ENCODE measurements around the gene HDAC1. TPM values are rescaled to one million over a fixed set of nuclear protein-coding genes. Genes with fewer than 3 reads are reported as not detected.

The HDAC1 gene
- total RNA-seq, 1 donor from 2014 or later, result 36.9 TPM

DNA sequence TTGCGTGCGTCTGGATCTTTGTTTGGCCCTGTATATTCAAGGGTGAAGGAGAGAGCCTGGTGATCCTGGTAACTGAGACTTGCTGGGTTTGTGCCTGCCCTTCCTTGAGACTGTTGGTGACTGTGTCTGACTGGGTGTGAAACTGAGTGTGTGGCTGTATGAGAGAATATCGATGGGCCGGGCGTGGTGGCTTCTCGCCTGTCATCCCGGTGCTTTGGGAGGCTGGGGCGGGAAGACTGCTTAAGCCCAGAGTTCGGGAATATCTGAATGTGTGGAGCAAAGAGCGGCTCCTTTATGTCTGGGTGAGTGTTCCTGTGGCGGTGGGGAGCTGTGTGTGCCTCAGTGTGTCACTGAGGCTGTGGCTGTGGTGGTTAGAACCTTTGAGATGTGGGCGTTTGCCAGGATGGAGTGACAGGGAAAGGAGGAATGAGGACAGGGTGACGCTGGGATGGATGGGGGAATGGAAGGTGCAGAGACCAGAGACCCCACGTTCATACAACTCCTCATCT is 46.8 kb downstream of the HDAC1 start:
- H3K4me1 Mint-ChIP-seq (ENCODE audit: low read depth, unreplicated experiment), result peaks cover 17% of the 10 kb centered on the region
- DNase-seq, result no peak
- peaks cover 13% of the 10 kb centered on the region for H3K27me3 Mint-ChIP-seq (ENCODE audit: unreplicated experiment)
- peak overlapping the region; percentile 44 for H3K27ac Mint-ChIP-seq (ENCODE audit: unreplicated experiment)
- TF ChIP-seq, protein P1, sequence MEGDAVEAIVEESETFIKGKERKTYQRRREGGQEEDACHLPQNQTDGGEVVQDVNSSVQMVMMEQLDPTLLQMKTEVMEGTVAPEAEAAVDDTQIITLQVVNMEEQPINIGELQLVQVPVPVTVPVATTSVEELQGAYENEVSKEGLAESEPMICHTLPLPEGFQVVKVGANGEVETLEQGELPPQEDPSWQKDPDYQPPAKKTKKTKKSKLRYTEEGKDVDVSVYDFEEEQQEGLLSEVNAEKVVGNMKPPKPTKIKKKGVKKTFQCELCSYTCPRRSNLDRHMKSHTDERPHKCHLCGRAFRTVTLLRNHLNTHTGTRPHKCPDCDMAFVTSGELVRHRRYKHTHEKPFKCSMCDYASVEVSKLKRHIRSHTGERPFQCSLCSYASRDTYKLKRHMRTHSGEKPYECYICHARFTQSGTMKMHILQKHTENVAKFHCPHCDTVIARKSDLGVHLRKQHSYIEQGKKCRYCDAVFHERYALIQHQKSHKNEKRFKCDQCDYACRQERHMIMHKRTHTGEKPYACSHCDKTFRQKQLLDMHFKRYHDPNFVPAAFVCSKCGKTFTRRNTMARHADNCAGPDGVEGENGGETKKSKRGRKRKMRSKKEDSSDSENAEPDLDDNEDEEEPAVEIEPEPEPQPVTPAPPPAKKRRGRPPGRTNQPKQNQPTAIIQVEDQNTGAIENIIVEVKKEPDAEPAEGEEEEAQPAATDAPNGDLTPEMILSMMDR (IDR thresholded peaks at IDR 0.05; ENCODE audit: partially characterized antibody, unreplicated experiment), result no peak
- peaks cover 15% of the 10 kb centered on the region for H3K9me3 Mint-ChIP-seq (ENCODE audit: unreplicated experiment)
- H3K4me3 Mint-ChIP-seq (ENCODE audit: unreplicated experiment), result peak overlapping the region; percentile 71
- peaks cover under 1% of the 10 kb centered on the region for H3K36me3 Mint-ChIP-seq (ENCODE audit: unreplicated experiment)

DNA sequence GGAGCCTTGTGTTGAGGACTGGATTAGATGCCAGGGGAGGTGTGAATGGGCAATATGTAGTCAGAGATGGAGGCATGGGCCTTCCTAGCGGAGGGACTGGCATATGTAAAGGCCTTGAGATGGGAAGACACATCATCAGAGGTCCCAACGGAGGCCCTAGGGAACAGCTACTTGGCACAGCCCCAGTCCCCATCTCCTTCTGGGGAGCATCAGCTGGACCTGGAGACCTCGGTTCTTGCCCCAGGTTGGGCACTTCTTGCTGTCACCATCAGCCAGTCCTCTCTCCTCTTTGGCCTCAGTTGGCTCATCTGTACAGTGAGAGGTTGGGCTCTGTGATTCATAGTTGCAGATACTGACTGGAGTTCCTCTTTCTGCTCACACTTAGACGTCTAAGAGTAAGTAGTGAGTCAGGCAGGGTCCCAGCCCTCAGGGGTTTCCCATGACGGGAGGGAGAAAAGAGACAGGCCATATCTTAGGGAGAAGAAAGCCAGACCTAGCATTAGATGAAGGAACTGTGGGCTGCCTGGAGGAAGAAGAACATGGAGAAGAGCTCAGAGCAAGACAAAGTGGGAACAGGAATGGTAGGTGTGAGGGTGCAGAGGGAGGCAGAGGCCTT is 47.6 kb downstream of the HDAC1 start:
- no peak for DNase-seq
- Mint-ChIP-seq H3K27me3 (ENCODE audit: unreplicated experiment) (peaks cover 9% of the 10 kb centered on the region), H3K9me3 (ENCODE audit: unreplicated experiment) (peaks cover 14% of the 10 kb centered on the region), H3K36me3 (ENCODE audit: unreplicated experiment) (no peaks in the 10 kb centered on the region), H3K27ac (ENCODE audit: unreplicated experiment) (no peak overlapping the region), H3K4me3 (ENCODE audit: unreplicated experiment) (peak overlapping the region; percentile 1), H3K4me1 (ENCODE audit: low read depth, unreplicated experiment) (peaks cover 11% of the 10 kb centered on the region)
- TF ChIP-seq, protein P1 (IDR thresholded peaks at IDR 0.05; ENCODE audit: partially characterized antibody, unreplicated experiment), result no peak

DNA sequence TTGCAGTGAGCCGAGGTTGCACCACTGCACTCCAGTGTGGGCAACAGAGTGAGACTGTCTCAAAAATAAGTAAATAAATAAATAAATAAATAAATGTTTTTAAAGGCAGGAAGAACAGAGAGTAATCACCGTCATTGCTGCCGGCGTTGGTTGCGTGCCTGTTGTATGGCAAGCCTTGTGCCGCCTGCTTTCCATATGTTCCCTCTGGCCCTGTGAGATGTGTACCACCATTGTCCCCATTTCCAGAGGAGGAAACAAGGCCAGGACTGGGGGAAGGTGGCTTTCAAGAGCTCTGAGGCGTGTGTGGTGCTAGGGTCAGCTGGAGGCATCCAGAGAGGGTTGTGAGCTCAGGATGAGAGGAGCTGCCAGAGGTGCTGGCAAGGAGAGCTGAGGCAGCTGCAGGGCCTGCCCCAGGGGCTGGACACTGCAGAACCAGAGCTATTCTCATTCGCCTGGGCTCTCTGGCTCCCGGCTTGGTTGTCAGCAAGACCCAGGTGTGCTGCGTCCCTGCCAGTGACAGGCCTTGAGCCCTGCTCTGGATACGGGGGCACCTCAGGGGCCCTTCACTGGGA is 49.4 kb downstream of the HDAC1 start:
- no peaks in the 10 kb centered on the region for H3K36me3 Mint-ChIP-seq (ENCODE audit: unreplicated experiment)
- peaks cover 9% of the 10 kb centered on the region for H3K27me3 Mint-ChIP-seq (ENCODE audit: unreplicated experiment)
- peaks cover 16% of the 10 kb centered on the region for H3K9me3 Mint-ChIP-seq (ENCODE audit: unreplicated experiment)
- no peak overlapping the region for H3K27ac Mint-ChIP-seq (ENCODE audit: unreplicated experiment)
- peaks cover 15% of the 10 kb centered on the region for H3K4me1 Mint-ChIP-seq (ENCODE audit: low read depth, unreplicated experiment)
- no peak for DNase-seq
- TF ChIP-seq, protein P1 (IDR thresholded peaks at IDR 0.05; ENCODE audit: partially characterized antibody, unreplicated experiment), result no peak
- H3K4me3 Mint-ChIP-seq (ENCODE audit: unreplicated experiment), result no peak overlapping the region

DNA sequence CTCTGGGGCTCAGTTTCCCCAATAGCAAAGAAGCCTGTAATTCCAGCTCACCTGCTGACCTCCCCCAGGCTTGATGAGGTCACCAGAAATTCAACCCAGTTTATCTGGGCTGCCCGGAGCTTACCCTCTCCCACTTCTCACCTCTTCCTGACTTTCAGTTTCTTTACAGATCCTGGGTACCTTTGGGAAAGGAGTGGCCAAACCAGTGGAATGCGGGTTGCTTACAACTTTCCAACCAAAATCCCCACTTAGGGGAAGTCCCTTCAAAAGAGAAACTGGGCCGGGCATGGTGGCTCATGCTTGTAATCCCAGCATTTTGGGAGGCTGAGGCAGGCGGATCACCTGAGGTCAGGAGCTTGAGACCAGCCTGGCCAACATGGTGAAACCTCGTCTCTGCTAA is 50.1 kb downstream of the HDAC1 start:
- H3K9me3 Mint-ChIP-seq (ENCODE audit: unreplicated experiment), result peaks cover 17% of the 10 kb centered on the region
- H3K36me3 Mint-ChIP-seq (ENCODE audit: unreplicated experiment), result peaks cover 4% of the 10 kb centered on the region
- peaks cover 19% of the 10 kb centered on the region for H3K4me1 Mint-ChIP-seq (ENCODE audit: low read depth, unreplicated experiment)
- no peak overlapping the region for H3K27ac Mint-ChIP-seq (ENCODE audit: unreplicated experiment)
- no peak overlapping the region for H3K4me3 Mint-ChIP-seq (ENCODE audit: unreplicated experiment)
- H3K27me3 Mint-ChIP-seq (ENCODE audit: unreplicated experiment), result peaks cover 9% of the 10 kb centered on the region
- TF ChIP-seq, protein P1 (IDR thresholded peaks at IDR 0.05; ENCODE audit: partially characterized antibody, unreplicated experiment), result no peak
- DNase-seq, result no peak

DNA sequence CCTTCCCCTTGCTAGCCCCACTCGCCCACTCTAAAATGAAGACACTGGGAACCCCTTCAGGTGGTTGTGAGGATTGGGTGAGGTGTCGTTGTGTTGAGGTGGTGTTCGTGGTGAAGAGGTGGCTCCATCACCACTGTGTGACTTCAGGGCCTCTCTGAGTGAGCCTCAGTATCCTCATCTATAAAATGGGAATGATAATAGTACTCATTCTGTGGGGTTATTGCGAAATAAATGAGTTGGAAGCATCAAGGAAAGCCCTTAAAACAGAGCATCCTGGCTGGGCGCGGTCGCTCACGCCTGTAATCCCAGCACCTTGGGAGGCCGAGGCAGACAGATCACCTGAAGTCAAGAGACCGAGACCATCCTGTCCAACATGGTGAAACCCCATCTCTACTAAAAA is 50.8 kb downstream of the HDAC1 start:
- no peak for DNase-seq
- TF ChIP-seq, protein P1 (IDR thresholded peaks at IDR 0.05; ENCODE audit: partially characterized antibody, unreplicated experiment), result no peak
- Mint-ChIP-seq H3K9me3 (ENCODE audit: unreplicated experiment) (peaks cover 16% of the 10 kb centered on the region), H3K36me3 (ENCODE audit: unreplicated experiment) (peaks cover 4% of the 10 kb centered on the region), H3K27ac (ENCODE audit: unreplicated experiment) (no peak overlapping the region), H3K4me3 (ENCODE audit: unreplicated experiment) (no peak overlapping the region), H3K27me3 (ENCODE audit: unreplicated experiment) (peaks cover 8% of the 10 kb centered on the region), H3K4me1 (ENCODE audit: low read depth, unreplicated experiment) (peaks cover 18% of the 10 kb centered on the region)
